ENCODE results near the gene COX19. TPM values are rescaled to one million over a fixed set of nuclear protein-coding genes. Genes with fewer than 3 reads are reported as not detected.

COX19 gene
- total and polyA plus RNA-seq, 2 donors (not counting 3 experiments of a cell fraction or from before 2014, with no cell fraction given) = 6.8 to 10.6 TPM

DNA sequence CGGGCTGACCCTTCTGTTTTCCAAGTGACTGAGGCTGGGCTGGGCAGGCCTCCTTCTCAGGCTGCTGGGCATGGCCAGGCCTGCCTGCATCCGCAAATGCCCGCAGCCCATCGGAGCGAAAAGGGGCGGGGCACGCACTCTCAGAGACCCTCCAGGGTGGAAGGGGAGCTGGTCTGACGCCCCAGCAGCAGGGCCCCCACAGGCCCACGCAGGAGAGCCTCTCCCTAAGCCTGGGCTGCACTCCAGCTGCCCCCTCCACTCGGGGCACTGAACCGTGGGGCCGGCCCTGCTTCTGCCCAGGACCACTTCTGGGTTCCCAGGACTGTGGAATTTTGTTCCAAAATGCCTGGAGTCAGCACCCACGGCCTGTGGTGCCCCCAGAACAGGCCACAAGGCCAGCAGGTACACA lies 30.2 kb downstream of the COX19 start:
- FAIRE-seq = no peak
- CTCF ChIA-PET = no interaction called here

GRCh38 chr7:944744-945143 lies 30.6 kb downstream of the COX19 start:
- Histone ChIP-seq H4K20me1 (replicated peaks; ENCODE audit: control insufficient read depth, extremely low read depth, insufficient read depth, low read length) (no peaks in the 10 kb centered on the region), H3K4me1 (ENCODE audit: control insufficient read depth, extremely low read depth, insufficient read depth, low read length) (no peaks in the 10 kb centered on the region), H3K79me2 (ENCODE audit: control insufficient read depth, insufficient read depth, low read length) (no peaks in the 10 kb centered on the region), H3K4me3 (replicated peaks in 1 of 3; ENCODE audit: insufficient read depth in 1 of 3, low read depth in 1 of 3, low read length in 3 of 3) (no peak overlapping the region), H2AFZ (ENCODE audit: low read depth, low read length) (no peak overlapping the region), H3K36me3 (ENCODE audit: control insufficient read depth in 2 of 2, extremely low read depth in 1 of 2, insufficient read depth in 2 of 2, low read length in 2 of 2) (no peaks in the 10 kb centered on the region), H3K9ac (replicated peaks; ENCODE audit: extremely low read depth, insufficient read depth, low read length) (no peak overlapping the region), H3K4me2 (ENCODE audit: insufficient read depth, low read length) (no peak overlapping the region), H3K9me1 (replicated peaks; ENCODE audit: control insufficient read depth, extremely low read depth, insufficient read depth, low read length) (no peaks in the 10 kb centered on the region), H3K9me3 (replicated peaks; ENCODE audit: control insufficient read depth, insufficient read depth, low read length) (no peaks in the 10 kb centered on the region), H3K27ac (ENCODE audit: insufficient read depth, low read depth, low read length) (no peak overlapping the region), H3K27me3 (ENCODE audit: control insufficient read depth in 2 of 2, insufficient read depth in 2 of 2, low read length in 2 of 2) (peaks cover 0 to 12% of the 10 kb centered on the region in 2 experiments)
- ChIA-PET POLR2A (no interaction called here), CTCF (no interaction called here)
- no TSS peak for BruUV-seq (replicated peaks)
- DNase-seq (ENCODE audit: low read depth, low spot score) = no peak
- intact Hi-C loops (cut with micrococcal nuclease) (no loop called here), dilution Hi-C loops (cut with MboI; ENCODE audit: extremely low pct_ligation_motif_present, low sequenced_read_pairs) (no loop called here)
- TF ChIP-seq, protein P1, sequence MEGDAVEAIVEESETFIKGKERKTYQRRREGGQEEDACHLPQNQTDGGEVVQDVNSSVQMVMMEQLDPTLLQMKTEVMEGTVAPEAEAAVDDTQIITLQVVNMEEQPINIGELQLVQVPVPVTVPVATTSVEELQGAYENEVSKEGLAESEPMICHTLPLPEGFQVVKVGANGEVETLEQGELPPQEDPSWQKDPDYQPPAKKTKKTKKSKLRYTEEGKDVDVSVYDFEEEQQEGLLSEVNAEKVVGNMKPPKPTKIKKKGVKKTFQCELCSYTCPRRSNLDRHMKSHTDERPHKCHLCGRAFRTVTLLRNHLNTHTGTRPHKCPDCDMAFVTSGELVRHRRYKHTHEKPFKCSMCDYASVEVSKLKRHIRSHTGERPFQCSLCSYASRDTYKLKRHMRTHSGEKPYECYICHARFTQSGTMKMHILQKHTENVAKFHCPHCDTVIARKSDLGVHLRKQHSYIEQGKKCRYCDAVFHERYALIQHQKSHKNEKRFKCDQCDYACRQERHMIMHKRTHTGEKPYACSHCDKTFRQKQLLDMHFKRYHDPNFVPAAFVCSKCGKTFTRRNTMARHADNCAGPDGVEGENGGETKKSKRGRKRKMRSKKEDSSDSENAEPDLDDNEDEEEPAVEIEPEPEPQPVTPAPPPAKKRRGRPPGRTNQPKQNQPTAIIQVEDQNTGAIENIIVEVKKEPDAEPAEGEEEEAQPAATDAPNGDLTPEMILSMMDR (IDR thresholded peaks at IDR 0.05; ENCODE audit: extremely low read depth in 1 of 2, insufficient read depth in 1 of 2, low read depth in 1 of 2, low read length in 2 of 2) = no peak
- TF ChIP-seq MYC (IDR thresholded peaks at IDR 0.05; ENCODE audit: low read depth, low read length) (no peak), POLR2A (IDR thresholded peaks at IDR 0.05; ENCODE audit: low read depth, low read length) (no peak), FOS (IDR thresholded peaks at IDR 0.05; ENCODE audit: borderline replicate concordance, insufficient read depth, low read length) (no peak), GATA2 (IDR thresholded peaks at IDR 0.05; ENCODE audit: insufficient read depth, insufficient read length, low read depth, low read length) (no peak), MAX (IDR thresholded peaks at IDR 0.05; ENCODE audit: insufficient read depth, insufficient read length) (no peak), EZH2 (IDR thresholded peaks at IDR 0.05; ENCODE audit: borderline replicate concordance, low read depth, low read length, severe bottlenecking) (no peak), JUN (IDR thresholded peaks at IDR 0.05; ENCODE audit: borderline replicate concordance, insufficient read depth, insufficient read length, low read depth) (no peak), POLR2AphosphoS5 (IDR thresholded peaks at IDR 0.05; ENCODE audit: insufficient read depth, low read depth, low read length) (no peak)
- no peak for FAIRE-seq

More for the DNA sequence above, 30.2 kb downstream of the COX19 start:
- no peaks in the 10 kb centered on the region for H4K20me1 ChIP-seq (replicated peaks; ENCODE audit: control insufficient read depth, extremely low read depth, insufficient read depth, low read length)
- DNase-seq (ENCODE audit: low read depth, low spot score) = no peak
- H3K4me1 ChIP-seq (ENCODE audit: control insufficient read depth, extremely low read depth, insufficient read depth, low read length) = no peaks in the 10 kb centered on the region
- H3K36me3 ChIP-seq (ENCODE audit: control insufficient read depth in 2 of 2, extremely low read depth in 1 of 2, insufficient read depth in 2 of 2, low read length in 2 of 2) = no peaks in the 10 kb centered on the region
- H3K27me3 ChIP-seq (ENCODE audit: control insufficient read depth in 2 of 2, insufficient read depth in 2 of 2, low read length in 2 of 2) = peaks cover 0 to 11% of the 10 kb centered on the region in 2 experiments
- H3K4me3 ChIP-seq (replicated peaks in 1 of 3; ENCODE audit: insufficient read depth in 1 of 3, low read depth in 1 of 3, low read length in 3 of 3) = no peak overlapping the region
- H3K4me2 ChIP-seq (ENCODE audit: insufficient read depth, low read length) = no peak overlapping the region
- H3K27ac ChIP-seq (ENCODE audit: insufficient read depth, low read depth, low read length) = no peak overlapping the region
- H3K9ac ChIP-seq (replicated peaks; ENCODE audit: extremely low read depth, insufficient read depth, low read length) = no peak overlapping the region
- intact Hi-C loops (cut with micrococcal nuclease) = no loop called here
- H3K9me3 ChIP-seq (replicated peaks; ENCODE audit: control insufficient read depth, insufficient read depth, low read length) = no peaks in the 10 kb centered on the region
- TF ChIP-seq MYC (IDR thresholded peaks at IDR 0.05; ENCODE audit: low read depth, low read length) = no peak
- TF ChIP-seq JUN (IDR thresholded peaks at IDR 0.05; ENCODE audit: borderline replicate concordance, insufficient read depth, insufficient read length, low read depth) = no peak
- no peak for TF ChIP-seq EZH2 (IDR thresholded peaks at IDR 0.05; ENCODE audit: borderline replicate concordance, low read depth, low read length, severe bottlenecking)
- TF ChIP-seq MAX (IDR thresholded peaks at IDR 0.05; ENCODE audit: insufficient read depth, insufficient read length) = no peak
- TF ChIP-seq POLR2AphosphoS5 (IDR thresholded peaks at IDR 0.05; ENCODE audit: insufficient read depth, low read depth, low read length) = no peak
- POLR2A ChIA-PET = no interaction called here
- H3K79me2 ChIP-seq (ENCODE audit: control insufficient read depth, insufficient read depth, low read length) = no peaks in the 10 kb centered on the region
- no peak overlapping the region for H2AFZ ChIP-seq (ENCODE audit: low read depth, low read length)
- dilution Hi-C loops (cut with MboI; ENCODE audit: extremely low pct_ligation_motif_present, low sequenced_read_pairs) = no loop called here
- no TSS peak for BruUV-seq (replicated peaks)
- H3K9me1 ChIP-seq (replicated peaks; ENCODE audit: control insufficient read depth, extremely low read depth, insufficient read depth, low read length) = no peaks in the 10 kb centered on the region
